Mucosa of rectum (tissue), 2 donors: ENCODE results near the gene THSD4.
"Not testable (repeated sequence)": the region's sequence is repeated elsewhere in the genome, so short reads cannot be mapped to it uniquely, and the experiment has no call there.

Experiments
- H3K27ac ChIP-seq, 2 donors: one replicate each; pipeline ENCODE4 v1.7.0; 2013; ENCODE audit warnings: inconsistent platforms in 2 of 2, low read depth in 2 of 2, low read length in 2 of 2
- H3K27me3 ChIP-seq, 2 donors: one replicate each; pipeline ENCODE4 v1.7.0; 2013; ENCODE audit warnings: low read length in 2 of 2; ENCODE audit not compliant: control insufficient read depth in 2 of 2, insufficient read depth in 2 of 2
- H3K36me3 ChIP-seq, 2 donors: one replicate each; pipeline ENCODE4 v1.7.0; 2013; ENCODE audit warnings: low read length in 2 of 2; ENCODE audit not compliant: control insufficient read depth in 2 of 2, insufficient read depth in 2 of 2
- H3K4me1 ChIP-seq, 2 donors: one replicate each; pipeline ENCODE4 v1.7.0; 2013; ENCODE audit warnings: low read length in 2 of 2, mild to moderate bottlenecking in 1 of 2; ENCODE audit not compliant: control insufficient read depth in 2 of 2, insufficient read depth in 2 of 2
- H3K4me3 ChIP-seq, 2 donors: one replicate each; pipeline ENCODE4 v1.7.0; 2013; ENCODE audit warnings: low read length in 2 of 2
- H3K9ac ChIP-seq, 2 donors: one replicate each; pipeline ENCODE4 v1.7.0; 2013; ENCODE audit warnings: low read length in 2 of 2, low read depth in 1 of 2, mild to moderate bottlenecking in 1 of 2
- H3K9me3 ChIP-seq, 2 donors: one replicate each; pipeline ENCODE4 v1.7.0; 2013; ENCODE audit warnings: low read length in 2 of 2; ENCODE audit not compliant: control insufficient read depth in 2 of 2
- donor health status: healthy.
- donor health status: Normal muscosa, but diverticular disease.

Gene THSD4

DNA sequence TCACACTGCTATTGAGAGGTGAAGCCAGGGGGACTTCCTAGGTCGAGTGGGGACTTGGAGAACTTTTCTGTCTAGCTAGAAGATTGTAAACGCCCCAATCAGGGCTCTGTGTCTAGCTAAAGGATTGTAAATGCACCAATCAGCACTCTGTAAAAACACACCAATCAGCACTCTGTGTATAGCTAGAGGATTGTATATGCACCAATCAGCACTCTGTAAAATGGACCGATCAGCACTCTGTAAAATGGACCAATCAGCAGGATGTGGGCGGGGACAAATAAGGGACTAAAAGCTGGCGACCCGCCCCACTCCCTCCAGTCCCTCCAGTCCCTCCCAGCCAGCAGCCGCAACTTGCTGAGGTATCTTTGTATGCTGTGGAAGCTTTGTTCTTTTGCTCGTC, 98.7 kb downstream of the THSD4 start:
- H3K27me3 ChIP-seq, H3K36me3 ChIP-seq, H3K9me3 ChIP-seq, H3K4me3 ChIP-seq, H3K4me1 ChIP-seq, H3K9ac ChIP-seq, H3K27ac ChIP-seq: not testable (repeated sequence)

DNA sequence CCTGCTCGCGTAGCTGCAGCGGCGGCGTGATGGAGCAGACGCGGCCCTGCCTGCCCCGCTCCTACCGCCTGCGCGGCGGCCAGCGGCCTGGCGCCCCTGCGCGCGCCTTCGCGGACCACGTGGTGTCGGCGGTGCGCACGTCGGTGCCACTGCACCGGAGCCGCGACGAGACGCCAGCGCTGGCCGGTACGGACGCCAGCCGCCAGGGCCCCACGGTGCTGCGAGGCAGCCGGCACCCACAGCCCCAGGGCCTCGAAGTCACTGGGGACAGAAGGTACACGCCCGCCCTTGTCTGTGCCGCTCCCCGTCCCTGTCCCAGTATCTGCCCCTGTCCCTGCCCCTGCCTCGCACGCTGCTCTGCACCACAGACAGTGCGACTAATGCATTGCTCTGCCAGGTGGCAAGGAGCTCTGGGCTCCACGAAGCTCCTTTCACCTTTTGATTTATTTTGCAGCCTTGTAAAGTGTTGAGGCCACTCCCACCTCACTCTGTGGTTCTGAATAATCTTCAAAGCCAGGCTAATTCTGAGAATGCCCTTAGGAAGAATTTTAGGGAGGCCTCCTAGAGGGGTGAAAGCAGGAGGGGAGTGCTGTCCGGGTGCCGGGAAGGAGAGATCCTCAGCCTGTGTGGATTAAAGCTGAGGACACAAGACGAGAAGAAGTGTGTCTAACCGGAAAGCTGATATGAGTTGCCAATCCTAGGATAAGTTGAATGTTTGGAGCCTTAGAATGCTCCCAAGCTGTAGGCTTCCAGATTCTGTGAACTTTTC, 100.0 kb downstream of the THSD4 start:
- H3K27ac ChIP-seq: no peak overlapping the region
- no peaks in the 10 kb centered on the region for H3K27me3 ChIP-seq
- no peak overlapping the region for H3K9ac ChIP-seq
- no peaks in the 10 kb centered on the region for H3K9me3 ChIP-seq
- no peaks in the 10 kb centered on the region for H3K4me1 ChIP-seq
- no peak overlapping the region for H3K4me3 ChIP-seq
- H3K36me3 ChIP-seq: no peaks in the 10 kb centered on the region

DNA sequence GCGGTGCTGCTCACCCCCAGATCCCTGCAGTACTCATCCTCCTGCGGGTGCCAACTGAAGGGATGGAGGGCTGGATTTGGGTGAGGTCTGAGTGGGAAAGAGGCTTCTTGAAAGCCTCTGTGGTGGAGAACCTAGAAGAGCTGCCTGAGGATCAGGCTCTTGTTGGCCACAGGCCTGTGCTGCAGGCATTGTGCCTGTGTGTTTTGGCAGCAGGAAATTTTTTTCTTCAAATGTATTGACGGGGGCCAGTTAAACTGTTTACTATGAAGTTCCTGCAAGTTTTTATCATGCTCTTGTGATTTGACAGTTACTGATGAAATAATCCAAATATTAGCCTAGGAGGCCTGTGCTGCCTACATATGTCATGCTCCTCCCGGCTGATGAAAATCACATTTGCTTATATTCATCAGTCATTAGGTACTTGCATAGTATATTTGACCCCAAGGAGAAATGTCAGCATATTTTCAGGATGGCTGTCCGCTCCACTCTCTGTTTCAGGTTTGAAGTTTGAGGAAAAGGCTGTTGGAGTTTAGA, 103.1 kb downstream of the THSD4 start:
- H3K27ac ChIP-seq: no peak overlapping the region
- H3K4me3 ChIP-seq: no peak overlapping the region
- H3K36me3 ChIP-seq: no peaks in the 10 kb centered on the region
- H3K4me1 ChIP-seq: no peaks in the 10 kb centered on the region
- no peak overlapping the region for H3K9ac ChIP-seq
- no peaks in the 10 kb centered on the region for H3K27me3 ChIP-seq
- no peaks in the 10 kb centered on the region for H3K9me3 ChIP-seq

DNA sequence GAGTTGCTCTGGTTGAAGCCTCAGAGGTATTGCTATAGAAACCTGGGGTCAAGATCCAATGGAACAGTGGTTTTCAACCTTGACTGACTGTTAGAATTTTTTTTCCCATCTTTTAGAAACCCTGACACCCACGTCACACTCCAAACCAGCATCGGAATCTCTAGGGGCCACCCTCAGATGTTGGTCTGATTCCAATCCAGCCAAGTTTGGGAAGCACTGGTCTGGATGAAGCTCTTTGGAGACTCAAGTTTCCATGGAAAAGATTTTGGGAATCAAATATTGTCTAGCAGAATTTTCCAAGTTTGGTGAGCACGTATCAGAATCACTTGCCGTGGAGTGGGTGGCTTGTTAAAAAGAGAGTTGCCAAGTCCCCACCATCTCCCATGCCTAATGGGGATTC, 103.8 kb downstream of the THSD4 start:
- H3K4me3 ChIP-seq: no peak overlapping the region
- no peaks in the 10 kb centered on the region for H3K36me3 ChIP-seq
- no peaks in the 10 kb centered on the region for H3K27me3 ChIP-seq
- no peak overlapping the region for H3K9ac ChIP-seq
- no peaks in the 10 kb centered on the region for H3K9me3 ChIP-seq
- no peaks in the 10 kb centered on the region for H3K4me1 ChIP-seq
- H3K27ac ChIP-seq: no peak overlapping the region

DNA sequence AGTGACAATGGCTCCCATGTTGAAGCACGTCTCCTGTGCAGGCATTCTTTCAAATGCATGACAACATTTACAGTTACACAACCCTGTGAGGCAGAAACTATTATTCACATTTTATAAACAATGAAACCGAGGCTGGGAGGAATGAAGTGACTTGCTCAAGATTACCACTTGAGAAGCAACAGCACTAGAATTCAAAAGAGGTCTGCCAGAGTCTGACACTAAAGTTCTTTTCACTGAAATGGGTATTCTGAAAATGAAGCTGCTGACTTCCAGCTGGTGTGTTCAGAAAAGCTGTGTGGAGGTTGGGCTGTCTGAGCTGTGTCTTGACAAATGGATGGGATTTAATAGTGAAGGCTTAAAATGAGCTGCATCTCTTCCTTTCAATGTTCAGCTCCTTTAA, 104.4 kb downstream of the THSD4 start:
- Histone ChIP-seq H3K27me3 (no peaks in the 10 kb centered on the region), H3K36me3 (no peaks in the 10 kb centered on the region), H3K4me1 (no peaks in the 10 kb centered on the region), H3K27ac (no peak overlapping the region), H3K9me3 (no peaks in the 10 kb centered on the region), H3K4me3 (no peak overlapping the region), H3K9ac (no peak overlapping the region)

DNA sequence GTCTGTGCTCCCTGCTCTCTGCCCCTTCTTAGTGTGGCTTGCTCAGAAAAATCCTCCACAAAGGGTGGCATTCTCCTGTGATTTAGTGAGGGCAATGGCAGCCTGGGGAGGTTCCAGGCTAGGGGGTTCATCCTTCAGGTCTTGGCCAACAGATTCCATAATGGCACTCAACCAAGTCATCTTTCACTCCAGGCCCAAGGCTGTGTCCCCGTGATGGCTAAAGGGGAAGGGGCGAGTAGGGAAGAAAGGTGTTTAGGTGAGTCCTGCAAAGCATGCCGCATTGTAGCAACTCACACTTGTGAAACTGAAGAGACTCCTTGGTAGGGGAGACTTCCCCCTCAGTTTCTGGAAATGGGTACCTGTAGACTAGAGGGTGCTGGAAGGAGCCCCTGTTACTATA, 105.6 kb downstream of the THSD4 start:
- Histone ChIP-seq H3K36me3 (no peaks in the 10 kb centered on the region), H3K27ac (no peak overlapping the region), H3K9ac (no peak overlapping the region), H3K9me3 (no peaks in the 10 kb centered on the region), H3K27me3 (no peaks in the 10 kb centered on the region), H3K4me3 (no peak overlapping the region), H3K4me1 (no peaks in the 10 kb centered on the region)

- no peaks in the 10 kb centered on the region for H3K9me3 ChIP-seq
- H3K27ac ChIP-seq: no peak overlapping the region
- H3K36me3 ChIP-seq: no peaks in the 10 kb centered on the region
- no peaks in the 10 kb centered on the region for H3K27me3 ChIP-seq
- H3K4me1 ChIP-seq: no peaks in the 10 kb centered on the region
- H3K4me3 ChIP-seq: no peak overlapping the region
- no peak overlapping the region for H3K9ac ChIP-seq
Measured at GRCh38 chr15:71221417-71221816, 106.1 kb downstream of the THSD4 start.

DNA sequence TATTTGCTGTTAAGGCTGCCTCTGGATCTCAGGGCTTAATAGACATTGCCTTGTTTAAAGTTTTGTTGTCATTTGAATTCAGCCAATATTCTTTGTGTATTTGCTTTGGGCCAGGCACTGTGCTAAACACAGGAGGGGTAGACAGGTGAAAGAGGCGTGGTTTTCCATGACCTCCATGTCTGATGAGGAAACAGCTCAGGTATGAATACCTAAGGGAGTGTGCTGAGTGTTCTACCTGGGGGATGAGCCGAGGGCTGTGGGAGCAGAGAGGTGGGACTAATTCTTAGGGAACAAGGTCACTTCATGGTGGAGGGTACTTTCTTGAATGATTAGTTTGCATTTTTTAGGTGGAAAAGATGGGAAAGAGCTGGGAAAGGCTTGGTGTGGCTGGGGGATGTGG, 108.2 kb downstream of the THSD4 start:
- H3K36me3 ChIP-seq: peaks cover 0 to 2% of the 10 kb centered on the region in 2 donors
- H3K27ac ChIP-seq: no peak overlapping the region
- H3K27me3 ChIP-seq: no peaks in the 10 kb centered on the region
- no peaks in the 10 kb centered on the region for H3K9me3 ChIP-seq
- H3K4me3 ChIP-seq: no peak overlapping the region
- H3K4me1 ChIP-seq: no peaks in the 10 kb centered on the region
- no peak overlapping the region for H3K9ac ChIP-seq

- Histone ChIP-seq H3K9ac (no peak overlapping the region), H3K27me3 (no peaks in the 10 kb centered on the region), H3K4me1 (no peaks in the 10 kb centered on the region), H3K9me3 (no peaks in the 10 kb centered on the region), H3K36me3 (peaks cover 0 to 2% of the 10 kb centered on the region in 2 donors), H3K4me3 (no peak overlapping the region), H3K27ac (no peak overlapping the region)
Measured at GRCh38 chr15:71224024-71224423, 108.8 kb downstream of the THSD4 start.

- peaks cover 0 to 3% of the 10 kb centered on the region in 2 donors for H3K4me1 ChIP-seq
Measured at GRCh38 chr15:71225851-71226250, 110.6 kb downstream of the THSD4 start.

More at GRCh38 chr15:71225851-71226250, 110.6 kb downstream of the THSD4 start:
- Histone ChIP-seq H3K27me3 (no peaks in the 10 kb centered on the region), H3K27ac (no peak overlapping the region), H3K9ac (no peak overlapping the region), H3K4me3 (no peak overlapping the region), H3K9me3 (no peaks in the 10 kb centered on the region), H3K36me3 (peaks cover 0 to 2% of the 10 kb centered on the region in 2 donors)
